Subcutaneous adipose tissue (tissue), 4 donors: Measurements from ENCODE around the gene ATP13A5. TPM values are rescaled to one million over a fixed set of nuclear protein-coding genes. Genes with fewer than 3 reads are reported as not detected.

Source experiments
- CTCF ChIP-seq: fragments of 450-650 bp; IDR thresholded peaks from one replicate; pipeline ENCODE4 v1.5.1; 2016; ENCODE audit warnings: low read depth, mild to moderate bottlenecking, control low read depth, antibody characterized with exemption, moderate library complexity
- total RNA-seq, 4 donors: library from RNA; depleted of rRNA; stranded (reverse); fragments of >200 nt; gene quantifications; one replicate each; pipeline ENCODE4 v1.1.0, GENCODE V29; 2016

ATP13A5 gene
- total RNA-seq, 4 donors from 2014 or later = not detected

- no peak for TF ChIP-seq CTCF
Measured at GRCh38 chr3:193301433-193301832, 77.1 kb downstream of the ATP13A5 start.

- TF ChIP-seq CTCF = no peak
Measured at GRCh38 chr3:193297421-193297820, 81.1 kb downstream of the ATP13A5 start.

GRCh38 chr3:193295985-193296384 is 82.6 kb downstream of the ATP13A5 start:
- TF ChIP-seq CTCF = no peak

- TF ChIP-seq CTCF = no peak
Measured at GRCh38 chr3:193292386-193292785, 86.2 kb downstream of the ATP13A5 start.

GRCh38 chr3:193271101-193271840 is 107.3 kb downstream of the ATP13A5 start:
- TF ChIP-seq CTCF = no peak

GRCh38 chr3:193270451-193270850 is 108.1 kb downstream of the ATP13A5 start:
- TF ChIP-seq CTCF = no peak

GRCh38 chr3:193269343-193270028 is 109.1 kb downstream of the ATP13A5 start:
- no peak for TF ChIP-seq CTCF
